ENCODE results near the gene C5AR1.
"Not testable (repeated sequence)": the region's sequence is repeated elsewhere in the genome, so short reads cannot be mapped to it uniquely, and the experiment has no call there.

The C5AR1 gene

DNA sequence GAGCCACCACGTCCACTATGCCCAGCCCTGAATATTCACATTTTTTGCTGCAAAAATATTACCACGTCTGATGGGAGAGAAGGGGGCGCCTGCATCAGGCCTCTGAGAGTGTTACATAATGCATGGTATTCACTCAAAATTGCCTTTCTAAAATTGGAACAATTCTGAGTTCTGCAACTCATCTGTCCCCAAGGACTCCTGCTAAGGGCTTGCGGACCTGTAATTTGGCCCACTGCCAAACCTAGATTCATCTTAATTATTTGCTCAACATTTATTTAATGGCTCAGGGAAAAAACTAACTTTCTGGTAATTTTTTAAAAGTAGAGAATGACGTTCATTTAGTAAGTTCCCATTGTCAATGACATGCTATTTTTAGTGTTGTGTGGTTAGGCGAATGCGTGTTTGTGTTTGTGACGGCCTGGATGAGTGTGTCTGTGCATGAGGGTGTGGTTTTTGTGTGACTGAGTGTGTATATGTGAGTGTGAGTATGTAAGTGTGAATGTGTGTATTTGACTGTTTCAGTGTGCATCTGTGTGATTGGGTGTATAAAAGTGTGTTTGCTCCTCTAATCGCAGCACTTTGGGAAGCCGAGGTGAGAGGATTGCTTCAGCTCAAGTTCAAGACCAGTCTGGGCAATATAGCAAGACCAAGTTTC, 26.1 kb upstream of the C5AR1 start:
- DNase-seq (ENCODE audit: extremely low read depth in 1 of 2, low read depth in 1 of 2) = no peak

- no peak for DNase-seq (ENCODE audit: extremely low read depth in 1 of 2, low read depth in 1 of 2)
Observed at GRCh38 chr19:47284324-47284899, 25.2 kb upstream of the C5AR1 start.

- DNase-seq (ENCODE audit: extremely low read depth in 1 of 2, low read depth in 1 of 2) = peak; percentile 52
Observed at GRCh38 chr19:47296036-47296435, 13.6 kb upstream of the C5AR1 start.

DNA sequence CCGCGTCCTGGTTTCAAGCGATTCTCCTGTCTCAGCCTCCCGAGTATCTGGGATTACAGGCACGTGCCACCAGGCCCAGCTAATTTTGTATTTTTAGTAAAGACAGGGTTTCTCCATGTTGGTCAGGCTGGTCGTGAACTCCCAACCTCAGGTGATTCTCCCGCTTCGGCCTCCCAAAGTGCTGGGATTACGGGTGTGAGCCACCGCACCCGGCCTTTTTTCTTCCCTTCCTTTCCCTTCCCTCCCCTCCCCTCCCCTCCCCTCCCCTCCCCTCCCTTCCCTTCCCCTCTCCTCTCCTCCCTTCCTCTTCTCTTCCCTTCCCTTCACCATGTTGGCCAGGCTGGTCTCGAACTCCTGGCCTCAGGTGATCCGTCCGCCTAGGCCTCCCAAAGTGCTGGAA, 8.8 kb upstream of the C5AR1 start:
- not testable (repeated sequence) for DNase-seq (ENCODE audit: extremely low read depth in 1 of 2, low read depth in 1 of 2)

DNA sequence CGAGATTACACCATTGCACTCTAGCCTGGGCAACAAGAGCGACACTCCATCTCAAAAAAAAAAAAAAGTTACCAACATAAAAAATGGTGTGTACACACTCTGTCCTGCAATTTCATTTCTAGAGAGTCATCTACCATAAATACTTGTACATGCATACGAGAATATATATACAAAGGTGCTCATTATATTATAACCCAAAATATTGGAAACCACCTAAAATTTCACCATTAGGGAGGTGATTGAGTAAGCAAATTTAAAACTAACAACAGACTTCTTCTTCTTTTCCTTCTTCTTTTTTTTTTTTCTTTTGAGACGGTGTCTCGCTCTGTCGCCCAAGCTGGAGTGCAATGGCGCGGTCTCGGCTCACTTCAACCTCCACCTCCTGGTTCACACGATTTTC, 7.4 kb upstream of the C5AR1 start:
- no peak for DNase-seq (ENCODE audit: extremely low read depth in 1 of 2, low read depth in 1 of 2)

DNA sequence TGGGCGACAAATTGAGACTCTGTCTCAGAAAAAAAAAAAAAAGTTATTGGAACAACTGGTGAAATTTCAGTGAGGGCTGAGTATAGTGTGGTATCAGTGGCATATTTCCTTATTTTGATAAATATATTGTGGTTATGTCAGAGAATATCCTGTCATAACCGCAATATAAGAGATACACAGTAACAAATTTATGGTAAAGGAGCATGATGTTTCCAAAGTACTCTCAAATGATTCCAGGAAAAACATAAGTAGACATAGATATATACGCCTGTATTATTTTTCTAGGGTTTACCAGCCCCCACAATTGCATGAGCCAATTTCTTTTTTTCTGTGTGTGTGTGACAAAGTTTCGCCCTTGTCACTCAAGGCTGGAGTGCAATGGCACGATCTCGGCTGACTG, 5.7 kb upstream of the C5AR1 start:
- no peak for DNase-seq (ENCODE audit: extremely low read depth in 1 of 2, low read depth in 1 of 2)

DNA sequence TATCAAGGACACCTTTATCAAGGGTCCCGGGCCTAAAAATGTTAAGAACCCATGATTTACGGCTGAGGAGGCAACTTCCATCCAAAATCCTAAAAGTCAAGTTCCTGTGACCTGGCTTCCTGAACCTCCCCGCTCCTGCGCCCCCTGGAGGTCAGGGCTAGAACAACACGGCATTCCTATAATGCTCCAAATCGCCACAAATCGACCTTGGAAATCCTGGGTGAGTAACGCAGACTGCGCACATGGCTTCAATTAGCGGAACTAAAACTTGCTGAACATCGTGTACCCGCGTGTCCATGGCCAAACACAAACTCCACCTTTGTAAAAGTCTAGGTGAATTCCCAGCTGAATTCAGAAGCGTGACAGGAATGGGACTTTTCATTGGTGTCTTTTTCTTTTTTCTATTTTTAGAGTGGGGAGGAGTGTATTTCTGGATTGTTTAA, 4.3 kb upstream of the C5AR1 start:
- DNase-seq (ENCODE audit: extremely low read depth in 1 of 2, low read depth in 1 of 2) = peak in 1 of 2 donors; percentile 45

DNA sequence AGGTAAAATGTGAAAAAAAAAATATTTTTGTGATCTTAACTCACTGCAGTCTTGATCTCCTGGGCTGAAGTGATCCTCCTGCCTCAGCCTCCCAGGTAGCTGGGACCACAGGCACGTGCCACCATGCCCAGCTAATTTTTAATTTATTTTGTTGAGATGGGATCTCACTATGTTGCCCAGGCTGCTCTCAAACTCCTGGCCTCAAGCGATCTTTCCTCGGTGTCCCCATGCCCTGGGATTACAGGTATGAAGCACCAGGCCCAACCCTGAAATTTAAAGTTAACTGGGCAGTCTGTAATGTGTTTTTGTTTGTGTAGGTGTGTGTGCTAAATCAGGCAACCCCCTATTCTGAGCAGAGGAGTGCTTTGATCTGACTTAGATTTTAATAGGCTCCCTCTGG, 3.4 kb upstream of the C5AR1 start:
- no peak for DNase-seq (ENCODE audit: extremely low read depth in 1 of 2, low read depth in 1 of 2)

- no peak for DNase-seq (ENCODE audit: extremely low read depth in 1 of 2, low read depth in 1 of 2)
Observed at GRCh38 chr19:47309038-47309437, 623 bp upstream of the C5AR1 start.

DNA sequence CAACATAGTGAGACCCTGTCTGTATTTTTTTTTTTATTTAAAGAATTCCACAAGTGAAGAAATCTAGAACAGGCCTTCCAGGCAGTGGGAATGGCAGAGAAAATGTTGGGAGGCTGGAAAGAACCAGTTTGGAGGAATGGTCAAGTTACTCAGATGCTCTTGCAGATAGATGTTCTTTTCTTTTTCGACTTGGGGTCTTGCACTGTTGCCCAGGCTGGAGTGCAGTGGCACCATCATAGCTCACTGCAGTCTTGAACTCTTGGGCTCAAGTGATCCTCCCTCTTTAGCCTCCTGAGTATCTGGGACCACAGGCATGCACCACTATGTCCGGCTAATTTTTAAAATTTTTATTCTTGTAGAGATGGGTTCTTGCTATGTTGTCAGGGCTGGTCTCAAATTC, 662 bp downstream of the C5AR1 start:
- no peak for DNase-seq (ENCODE audit: extremely low read depth in 1 of 2, low read depth in 1 of 2)

- DNase-seq (ENCODE audit: extremely low read depth in 1 of 2, low read depth in 1 of 2) = no peak
Observed at GRCh38 chr19:47310819-47311218, 1.2 kb downstream of the C5AR1 start.

GRCh38 chr19:47312366-47313006, 2.8 kb downstream of the C5AR1 start:
- DNase-seq (ENCODE audit: extremely low read depth in 1 of 2, low read depth in 1 of 2) = no peak

DNA sequence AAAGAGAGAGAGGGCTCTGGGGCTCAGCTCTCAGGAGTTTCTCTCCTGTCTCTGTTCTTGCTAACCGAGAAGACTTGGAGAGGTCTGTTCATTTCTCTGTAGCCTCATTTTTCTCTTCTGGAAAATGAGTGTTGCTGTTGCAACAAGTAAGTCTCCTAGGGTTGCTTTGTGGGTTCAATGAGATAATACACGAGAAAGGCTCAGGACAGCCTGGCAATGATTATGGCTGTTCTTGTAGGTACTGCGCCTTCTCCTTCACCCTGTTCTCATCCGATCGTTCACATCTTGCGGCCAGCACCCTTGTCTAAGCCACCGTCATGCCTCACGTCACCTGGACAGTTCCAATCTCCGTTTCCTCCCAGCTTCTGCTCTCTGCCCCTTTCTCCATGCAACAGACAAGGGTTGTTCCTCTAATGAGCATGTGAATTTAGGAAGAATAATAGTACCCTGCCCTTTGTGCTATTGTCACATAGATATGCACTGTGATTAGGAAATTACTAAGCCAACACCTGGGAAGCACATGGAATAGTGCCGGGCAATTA, 4.2 kb downstream of the C5AR1 start:
- DNase-seq (ENCODE audit: extremely low read depth in 1 of 2, low read depth in 1 of 2) = no peak

DNA sequence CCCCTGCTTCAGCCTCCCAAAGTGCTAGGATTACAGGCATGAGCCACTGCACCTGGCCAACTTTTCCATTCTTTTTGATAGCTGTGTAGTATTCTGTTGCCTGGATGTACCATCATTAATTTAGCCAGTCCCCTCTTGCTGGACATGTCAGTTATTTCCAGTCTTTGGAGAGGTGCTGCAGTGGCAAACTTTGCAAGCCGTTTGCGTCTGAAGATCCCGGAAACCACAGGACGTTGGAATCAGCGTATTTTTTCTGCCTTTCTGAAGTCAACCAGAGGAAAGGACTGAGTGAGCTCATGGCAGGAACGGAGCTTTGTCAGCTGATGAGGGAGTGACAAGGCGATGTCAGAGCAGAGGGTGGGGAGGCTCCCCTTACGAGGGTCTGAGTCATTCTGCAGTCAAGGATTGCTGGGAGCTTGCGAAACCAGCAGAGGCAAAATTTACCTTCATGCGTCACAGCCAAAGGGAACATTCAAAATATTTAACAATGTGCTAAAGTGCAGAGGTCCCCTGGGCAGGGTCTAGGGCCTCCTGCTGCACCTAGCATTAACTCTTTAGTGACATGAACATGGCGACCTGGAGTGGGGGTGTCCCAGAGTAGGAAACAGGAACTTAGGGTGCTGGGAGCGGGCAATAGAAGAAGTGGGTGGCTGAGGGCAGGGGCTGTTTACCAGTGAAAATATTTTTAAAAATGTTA, 5.6 kb downstream of the C5AR1 start:
- DNase-seq (ENCODE audit: extremely low read depth in 1 of 2, low read depth in 1 of 2) = no peak

DNA sequence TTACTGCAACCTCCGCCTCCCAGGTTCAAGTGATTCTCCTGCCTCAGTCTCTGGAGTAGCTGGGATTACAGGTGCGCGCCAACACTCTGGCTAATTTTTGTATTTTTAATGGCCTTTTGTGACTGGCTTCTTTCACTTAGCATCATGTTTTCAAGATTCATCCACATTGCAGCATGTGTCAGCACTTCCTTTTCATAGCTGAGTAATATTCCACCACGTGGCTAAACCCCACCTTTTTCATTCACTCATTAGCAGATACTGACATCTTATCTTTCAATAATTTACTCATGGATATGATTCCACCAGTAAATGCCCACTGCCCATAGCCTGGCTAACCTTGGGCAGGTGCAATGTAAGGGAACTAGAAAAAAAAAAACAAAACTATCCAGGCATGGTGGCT, 6.9 kb downstream of the C5AR1 start:
- DNase-seq (ENCODE audit: extremely low read depth in 1 of 2, low read depth in 1 of 2) = no peak

DNA sequence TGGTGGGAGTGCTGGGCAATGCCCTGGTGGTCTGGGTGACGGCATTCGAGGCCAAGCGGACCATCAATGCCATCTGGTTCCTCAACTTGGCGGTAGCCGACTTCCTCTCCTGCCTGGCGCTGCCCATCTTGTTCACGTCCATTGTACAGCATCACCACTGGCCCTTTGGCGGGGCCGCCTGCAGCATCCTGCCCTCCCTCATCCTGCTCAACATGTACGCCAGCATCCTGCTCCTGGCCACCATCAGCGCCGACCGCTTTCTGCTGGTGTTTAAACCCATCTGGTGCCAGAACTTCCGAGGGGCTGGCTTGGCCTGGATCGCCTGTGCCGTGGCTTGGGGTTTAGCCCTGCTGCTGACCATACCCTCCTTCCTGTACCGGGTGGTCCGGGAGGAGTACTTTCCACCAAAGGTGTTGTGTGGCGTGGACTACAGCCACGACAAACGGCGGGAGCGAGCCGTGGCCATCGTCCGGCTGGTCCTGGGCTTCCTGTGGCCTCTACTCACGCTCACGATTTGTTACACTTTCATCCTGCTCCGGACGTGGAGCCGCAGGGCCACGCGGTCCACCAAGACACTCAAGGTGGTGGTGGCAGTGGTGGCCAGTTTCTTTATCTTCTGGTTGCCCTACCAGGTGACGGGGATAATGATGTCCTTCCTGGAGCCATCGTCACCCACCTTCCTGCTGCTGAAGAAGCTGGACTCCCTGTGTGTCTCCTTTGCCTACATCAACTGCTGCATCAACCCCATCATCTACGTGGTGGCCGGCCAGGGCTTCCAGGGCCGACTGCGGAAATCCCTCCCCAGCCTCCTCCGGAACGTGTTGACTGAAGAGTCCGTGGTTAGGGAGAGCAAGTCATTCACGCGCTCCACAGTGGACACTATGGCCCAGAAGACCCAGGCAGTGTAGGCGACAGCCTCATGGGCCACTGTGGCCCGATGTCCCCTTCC, 10.5 kb downstream of the C5AR1 start:
- no peak for DNase-seq (ENCODE audit: extremely low read depth in 1 of 2, low read depth in 1 of 2)

DNA sequence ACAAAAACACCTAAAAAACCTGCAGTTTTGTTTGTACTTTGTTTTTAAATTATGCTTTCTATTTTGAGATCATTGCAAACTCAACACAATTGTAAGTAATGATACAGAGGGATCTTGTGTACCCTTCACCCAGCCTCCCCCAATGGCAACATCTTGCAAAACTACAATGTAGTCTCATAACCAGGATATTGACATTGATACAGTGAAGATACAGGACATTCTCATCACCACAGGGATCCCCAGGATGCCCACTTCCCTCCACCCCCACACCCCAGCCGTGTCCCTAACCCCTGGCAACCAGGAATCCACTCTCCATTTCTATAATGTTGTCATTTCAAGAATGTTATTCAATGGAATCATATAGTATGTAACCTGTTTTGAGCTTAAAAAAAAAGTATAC, 12.0 kb downstream of the C5AR1 start:
- DNase-seq (ENCODE audit: extremely low read depth in 1 of 2, low read depth in 1 of 2) = no peak

DNA sequence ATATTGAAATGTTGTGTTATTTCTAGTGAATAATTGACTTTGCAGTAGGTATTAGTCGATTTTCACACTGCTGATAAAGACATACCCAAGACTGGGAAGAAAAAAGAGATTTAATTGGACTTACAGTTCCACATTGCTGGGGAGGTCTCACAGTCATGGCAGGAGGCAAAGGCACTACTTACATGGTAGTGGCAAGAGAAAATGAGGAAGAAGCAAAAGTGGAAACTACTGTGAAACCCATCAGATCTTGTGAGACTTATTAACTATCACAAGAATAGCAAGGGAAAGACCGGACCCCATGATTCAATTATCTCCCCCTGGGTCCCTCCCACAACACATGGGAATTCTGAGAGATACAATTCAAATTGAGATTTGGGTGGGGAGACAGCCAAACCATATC, 12.4 kb downstream of the C5AR1 start:
- no peak for DNase-seq (ENCODE audit: extremely low read depth in 1 of 2, low read depth in 1 of 2)

- no peak for DNase-seq (ENCODE audit: extremely low read depth in 1 of 2, low read depth in 1 of 2)
Observed at GRCh38 chr19:47323409-47323808, 13.7 kb downstream of the C5AR1 start.

GRCh38 chr19:47323872-47324271, 14.2 kb downstream of the C5AR1 start:
- no peak for DNase-seq (ENCODE audit: extremely low read depth in 1 of 2, low read depth in 1 of 2)

DNA sequence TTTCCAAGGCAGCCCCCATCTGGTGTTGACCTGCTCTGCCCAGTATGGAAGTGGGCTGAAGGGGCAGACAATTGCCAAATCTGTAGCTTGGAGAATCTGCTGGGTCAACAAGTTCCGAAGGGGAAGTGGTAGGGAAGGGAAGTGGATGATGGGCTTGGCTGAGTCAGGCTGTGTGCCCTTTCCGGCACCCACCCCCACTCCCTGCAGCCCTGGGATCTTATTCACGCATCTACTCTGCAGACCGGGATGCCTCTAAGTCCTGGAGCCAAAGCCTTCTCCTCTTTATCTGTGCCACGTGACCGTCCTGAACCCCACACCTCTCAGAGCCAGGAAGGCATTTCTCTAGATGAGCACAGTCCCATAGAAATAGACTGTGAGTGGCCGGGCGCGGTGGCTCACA, 14.8 kb downstream of the C5AR1 start:
- DNase-seq (ENCODE audit: extremely low read depth in 1 of 2, low read depth in 1 of 2) = no peak

All from activated CD8-positive, alpha-beta memory T cell treated with anti-CD3 and anti-CD28 coated beads for 1 hour (primary cell).